ES-I3 (cell line): ENCODE results near the gene DTNB.
"Not testable (repeated sequence)": the region's sequence is repeated elsewhere in the genome, so short reads cannot be mapped to it uniquely, and the experiment has no call there.

Experiments used
- H3K36me3 ChIP-seq: 2 replicates; pipeline ENCODE4 v1.6.1; 2013; ENCODE audit warnings: mild to moderate bottlenecking, low read length, control low read depth, moderate library complexity; ENCODE audit not compliant: insufficient read depth
- H3K4me1 ChIP-seq: 2 replicates; pipeline ENCODE4 v1.6.1; 2013; ENCODE audit warnings: mild to moderate bottlenecking, control low read depth, low read length; ENCODE audit not compliant: insufficient read depth
- H3K9ac ChIP-seq: 2 replicates; pipeline ENCODE4 v1.6.1; 2013; ENCODE audit warnings: low read depth, mild to moderate bottlenecking, low read length, moderate library complexity
- H3K9me3 ChIP-seq: 2 replicates; pipeline ENCODE4 v1.6.1; 2013; ENCODE audit warnings: mild to moderate bottlenecking, low read length, moderate library complexity; ENCODE audit not compliant: control insufficient read depth, insufficient read depth

Gene DTNB

DNA sequence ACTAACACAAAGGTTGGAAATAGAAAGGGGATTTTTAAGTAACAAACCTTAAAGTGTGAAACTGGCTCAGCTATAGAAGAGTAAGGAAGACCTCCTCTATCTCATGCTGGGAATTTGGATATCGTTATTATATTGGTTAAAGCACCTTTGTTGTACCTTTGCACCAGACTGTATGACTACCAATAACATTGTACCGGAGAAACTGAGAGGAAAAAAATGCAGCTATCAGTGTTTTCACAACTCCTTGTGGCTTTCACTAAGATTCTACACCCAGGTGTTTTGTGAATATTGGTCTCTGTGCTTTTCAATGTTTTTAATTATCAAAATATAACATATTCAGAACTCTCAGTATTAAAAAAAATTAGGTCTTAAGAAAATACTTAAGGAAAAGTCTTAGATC, 48.7 kb downstream of the DTNB start:
- no peak overlapping the region for H3K9ac ChIP-seq
- no peaks in the 10 kb centered on the region for H3K9me3 ChIP-seq
- no peaks in the 10 kb centered on the region for H3K4me1 ChIP-seq
- peaks cover 4% of the 10 kb centered on the region for H3K36me3 ChIP-seq

- Histone ChIP-seq H3K4me1 (0 out of 2 replicates have a peak, but pooled peaks cover 4% of the 10 kb centered on the region), H3K9ac (no peak overlapping the region), H3K9me3 (no peaks in the 10 kb centered on the region), H3K36me3 (peaks cover 4% of the 10 kb centered on the region)
Measured at GRCh38 chr2:25623361-25623760, 50.0 kb downstream of the DTNB start.

DNA sequence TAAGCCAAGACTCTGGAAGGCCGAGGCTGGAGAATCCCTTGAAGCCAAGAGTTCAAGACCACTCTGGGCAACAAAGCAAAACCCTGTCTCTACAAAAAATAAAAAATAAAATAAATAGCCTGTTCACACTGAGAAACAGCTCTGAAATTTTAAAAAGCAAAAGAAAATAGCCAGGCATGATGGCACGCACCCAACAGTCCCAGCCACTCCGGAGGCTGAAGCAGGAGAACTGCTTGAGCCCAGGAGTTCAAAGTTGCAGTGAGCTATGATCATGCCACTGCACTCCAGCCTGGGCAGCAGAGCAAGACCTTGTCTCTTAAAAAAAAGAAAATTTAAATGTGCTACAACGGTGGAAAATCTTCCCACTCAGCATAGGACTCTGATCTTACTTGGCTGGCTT, 52.7 kb downstream of the DTNB start:
- H3K9ac ChIP-seq, result no peak overlapping the region
- peaks cover 4% of the 10 kb centered on the region for H3K36me3 ChIP-seq
- H3K9me3 ChIP-seq, result no peaks in the 10 kb centered on the region
- peaks cover 8% of the 10 kb centered on the region; the same call in 1 of the 2 replicates for H3K4me1 ChIP-seq

GRCh38 chr2:25620077-25620476, 53.3 kb downstream of the DTNB start:
- Histone ChIP-seq H3K9me3 (no peaks in the 10 kb centered on the region), H3K36me3 (peaks cover 4% of the 10 kb centered on the region), H3K4me1 (peaks cover 14% of the 10 kb centered on the region), H3K9ac (no peak overlapping the region)

- Histone ChIP-seq H3K9me3 (no peaks in the 10 kb centered on the region), H3K4me1 (peaks cover 14% of the 10 kb centered on the region), H3K36me3 (peaks cover 4% of the 10 kb centered on the region), H3K9ac (no peak overlapping the region)
Measured at GRCh38 chr2:25619185-25619584, 54.2 kb downstream of the DTNB start.

- Histone ChIP-seq H3K9ac (no peak overlapping the region), H3K36me3 (peaks cover 4% of the 10 kb centered on the region), H3K4me1 (peaks cover 14% of the 10 kb centered on the region), H3K9me3 (no peaks in the 10 kb centered on the region)
Measured at GRCh38 chr2:25618676-25619075, 54.7 kb downstream of the DTNB start.

GRCh38 chr2:25617948-25618646, 55.3 kb downstream of the DTNB start:
- Histone ChIP-seq H3K9me3 (no peaks in the 10 kb centered on the region), H3K4me1 (peaks cover 14% of the 10 kb centered on the region), H3K9ac (no peak overlapping the region), H3K36me3 (no peaks in the 10 kb centered on the region; the same call in none of the 2 replicates)

DNA sequence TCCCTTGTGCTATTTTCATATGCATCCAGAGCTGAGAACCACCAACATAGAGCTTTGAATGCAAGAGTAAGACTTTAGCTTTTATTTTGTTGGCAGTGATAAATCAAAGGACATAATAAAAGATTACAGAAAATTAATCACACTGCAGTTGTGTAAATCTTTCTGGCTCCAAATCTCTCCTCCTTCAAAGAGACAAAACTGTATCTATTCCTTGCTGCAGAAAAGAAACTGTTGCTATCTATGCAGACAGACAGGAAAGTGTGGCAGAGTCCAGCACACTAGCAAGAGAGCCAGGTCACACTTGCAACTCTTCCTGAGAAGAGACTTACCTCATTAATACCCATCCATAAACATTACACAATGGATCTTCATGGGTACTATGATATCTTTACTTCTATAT, 57.5 kb downstream of the DTNB start:
- Histone ChIP-seq H3K4me1 (peaks cover 14% of the 10 kb centered on the region), H3K36me3 (no peaks in the 10 kb centered on the region; the same call in none of the 2 replicates), H3K9me3 (no peaks in the 10 kb centered on the region), H3K9ac (no peak overlapping the region)

DNA sequence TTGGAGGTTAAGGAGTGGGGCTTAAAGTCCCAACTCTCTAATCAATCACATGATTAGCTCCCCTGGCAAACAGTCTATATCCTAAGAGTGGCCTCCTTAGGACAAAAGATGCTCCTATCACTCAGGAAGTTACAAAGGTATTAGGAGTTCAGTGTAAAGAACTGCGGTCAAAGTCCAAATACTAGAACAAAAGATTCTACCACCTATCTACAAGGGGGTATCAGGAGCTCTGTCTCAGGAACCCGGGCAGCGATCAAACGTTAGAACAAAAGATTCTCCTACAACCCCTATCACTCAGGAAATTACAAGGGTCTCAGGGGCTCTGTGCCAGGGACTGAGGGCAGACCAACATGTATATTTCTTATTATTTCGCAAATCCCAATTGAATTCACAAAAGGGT, 58.0 kb downstream of the DTNB start:
- Histone ChIP-seq H3K9me3 (no peaks in the 10 kb centered on the region), H3K9ac (no peak overlapping the region), H3K36me3 (no peaks in the 10 kb centered on the region; the same call in none of the 2 replicates), H3K4me1 (peaks cover 14% of the 10 kb centered on the region)

GRCh38 chr2:25614711-25615110, 58.7 kb downstream of the DTNB start:
- H3K9ac ChIP-seq, result no peak overlapping the region
- no peaks in the 10 kb centered on the region for H3K9me3 ChIP-seq
- no peaks in the 10 kb centered on the region; the same call in 1 of the 2 replicates for H3K36me3 ChIP-seq
- peaks cover 14% of the 10 kb centered on the region for H3K4me1 ChIP-seq

DNA sequence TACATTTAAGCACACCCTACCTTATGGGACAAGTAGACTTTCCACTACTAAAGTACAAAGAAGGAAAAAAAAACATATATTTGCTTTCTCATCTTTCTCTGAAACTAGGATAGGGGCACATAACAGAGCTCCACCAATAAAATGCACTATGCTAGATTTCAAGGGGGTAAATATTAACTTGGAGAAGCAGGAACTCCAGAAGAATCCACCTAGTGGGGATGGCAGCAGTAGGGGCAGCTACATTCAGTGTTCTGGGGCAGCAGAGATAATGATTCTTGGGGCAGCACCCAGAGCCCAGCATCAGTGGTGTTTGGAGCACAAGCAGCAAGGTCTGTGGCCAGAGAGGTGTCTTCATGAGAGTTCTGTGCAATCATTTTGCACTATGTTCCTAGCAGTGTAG, 64.7 kb downstream of the DTNB start:
- no peaks in the 10 kb centered on the region; the same call in 1 of the 2 replicates for H3K36me3 ChIP-seq
- H3K9me3 ChIP-seq, result no peaks in the 10 kb centered on the region
- H3K9ac ChIP-seq, result no peak overlapping the region
- H3K4me1 ChIP-seq, result no peaks in the 10 kb centered on the region

GRCh38 chr2:25606892-25607291, 66.5 kb downstream of the DTNB start:
- H3K9ac ChIP-seq, result no peak overlapping the region
- H3K36me3 ChIP-seq, result no peaks in the 10 kb centered on the region
- H3K9me3 ChIP-seq, result no peaks in the 10 kb centered on the region
- no peaks in the 10 kb centered on the region for H3K4me1 ChIP-seq

DNA sequence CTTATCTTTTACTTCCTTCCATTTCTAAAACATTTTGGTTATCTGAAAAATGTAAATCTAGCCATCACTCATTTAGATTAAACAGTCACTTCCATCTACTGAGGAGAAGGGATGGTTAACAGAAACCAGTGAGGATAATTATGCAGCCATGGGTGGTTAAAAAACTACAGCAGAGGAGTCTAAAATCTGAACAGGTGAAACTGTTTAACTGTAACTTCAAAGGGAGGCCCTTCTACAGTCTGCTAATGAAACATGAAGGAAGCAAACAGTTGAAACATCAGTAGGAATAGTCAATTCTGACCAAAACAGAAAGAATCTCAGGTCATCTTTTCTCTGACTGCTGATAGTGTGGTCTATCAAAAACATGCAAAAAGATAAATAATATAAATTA, 71.0 kb downstream of the DTNB start:
- H3K9ac ChIP-seq, result no peak overlapping the region
- H3K36me3 ChIP-seq, result no peaks in the 10 kb centered on the region; the same call in 1 of the 2 replicates
- H3K4me1 ChIP-seq, result no peaks in the 10 kb centered on the region
- no peaks in the 10 kb centered on the region for H3K9me3 ChIP-seq

- not testable (repeated sequence) for H3K9ac ChIP-seq, H3K9me3 ChIP-seq, H3K4me1 ChIP-seq, H3K36me3 ChIP-seq
Measured at GRCh38 chr2:25601711-25602332, 71.6 kb downstream of the DTNB start.

DNA sequence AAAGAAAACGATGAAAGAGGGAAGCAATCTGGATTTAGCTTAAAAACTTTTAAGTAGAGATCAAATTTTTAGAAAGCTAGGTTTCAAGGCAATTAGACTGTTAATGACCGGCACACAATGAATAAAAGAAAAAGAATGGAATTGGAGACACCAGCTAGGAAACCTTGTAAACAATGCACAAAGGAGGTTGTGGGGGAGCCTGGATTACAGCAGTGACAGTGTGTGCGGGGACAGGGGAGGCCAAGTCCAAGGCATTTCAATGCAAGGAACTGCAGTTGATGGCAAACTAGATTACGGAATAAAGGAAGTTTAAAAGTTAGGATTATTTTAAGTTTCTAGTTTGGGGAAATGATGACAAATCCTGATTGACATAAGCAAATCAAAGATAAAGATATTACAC, 74.5 kb downstream of the DTNB start:
- Histone ChIP-seq H3K4me1 (no peaks in the 10 kb centered on the region), H3K9ac (no peak overlapping the region), H3K36me3 (no peaks in the 10 kb centered on the region; the same call in 1 of the 2 replicates), H3K9me3 (no peaks in the 10 kb centered on the region)
